COR-L47 (cell line): ENCODE results near the gene ERO1A.
"Not testable (repeated sequence)": the region's sequence is repeated elsewhere in the genome, so short reads cannot be mapped to it uniquely, and the experiment has no call there.

Experiments
- DNase-seq: peaks from one replicate; lab custom pipeline; 2025; lab: John Stamatoyannopoulos, UW

Gene ERO1A, protein sequence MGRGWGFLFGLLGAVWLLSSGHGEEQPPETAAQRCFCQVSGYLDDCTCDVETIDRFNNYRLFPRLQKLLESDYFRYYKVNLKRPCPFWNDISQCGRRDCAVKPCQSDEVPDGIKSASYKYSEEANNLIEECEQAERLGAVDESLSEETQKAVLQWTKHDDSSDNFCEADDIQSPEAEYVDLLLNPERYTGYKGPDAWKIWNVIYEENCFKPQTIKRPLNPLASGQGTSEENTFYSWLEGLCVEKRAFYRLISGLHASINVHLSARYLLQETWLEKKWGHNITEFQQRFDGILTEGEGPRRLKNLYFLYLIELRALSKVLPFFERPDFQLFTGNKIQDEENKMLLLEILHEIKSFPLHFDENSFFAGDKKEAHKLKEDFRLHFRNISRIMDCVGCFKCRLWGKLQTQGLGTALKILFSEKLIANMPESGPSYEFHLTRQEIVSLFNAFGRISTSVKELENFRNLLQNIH

DNA sequence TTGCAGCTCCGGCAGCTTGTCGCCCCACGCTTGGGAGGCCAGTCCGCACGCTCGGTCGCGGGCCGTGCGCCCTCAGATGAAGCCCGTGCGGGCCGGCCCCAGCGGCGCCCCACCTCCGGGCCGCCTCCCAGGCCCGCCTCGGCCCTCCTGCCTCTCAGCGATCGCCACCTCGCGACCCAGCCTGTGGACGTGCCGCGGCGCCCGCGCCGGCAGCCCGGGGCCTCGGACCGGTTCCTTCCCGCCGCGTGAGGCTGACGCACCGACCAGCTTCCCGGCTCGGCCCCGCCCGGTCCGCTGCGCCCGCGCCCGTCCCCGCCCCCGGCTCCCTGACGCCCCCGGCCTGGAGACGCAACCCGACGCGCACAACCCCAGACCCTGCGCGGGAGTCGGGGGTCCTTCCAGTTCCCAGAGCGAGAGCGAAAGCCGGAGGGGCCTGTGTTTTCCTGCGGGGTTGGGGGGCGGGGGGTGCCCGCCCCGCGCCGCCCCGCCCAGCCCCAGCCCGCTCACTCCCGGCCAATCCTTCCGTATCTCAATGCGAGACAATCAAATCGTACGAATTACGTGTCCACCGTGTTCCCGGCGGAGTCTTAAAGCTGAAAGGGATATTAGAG lies at the start of gene ERO1A:
Gene ERO1A (minus strand): TSS at position 78 of the 611 bp plus-strand sequence. CDS start 77 bp downstream, at position 1.
- peak; percentile 74 for DNase-seq

DNA sequence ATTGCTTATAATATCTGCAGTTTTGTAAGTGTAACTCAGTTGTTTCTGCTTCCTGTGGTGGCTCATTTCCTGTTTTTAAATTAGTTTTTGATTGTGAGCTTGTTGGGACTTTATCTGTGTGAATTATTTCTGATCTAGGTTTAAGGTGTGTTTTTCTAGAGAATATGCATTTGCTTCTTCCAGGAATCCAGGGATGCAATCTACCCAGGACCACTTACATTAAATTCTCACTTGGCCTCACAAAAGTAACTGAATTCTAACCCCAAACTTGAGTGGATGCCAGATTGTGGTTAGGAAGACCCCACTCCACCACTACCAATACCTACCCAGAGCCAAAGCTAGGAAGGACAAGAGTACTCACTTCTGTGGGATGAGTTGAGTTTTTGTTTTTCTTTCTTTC lies 46.5 kb upstream of the ERO1A start:
- DNase-seq = no peak

DNA sequence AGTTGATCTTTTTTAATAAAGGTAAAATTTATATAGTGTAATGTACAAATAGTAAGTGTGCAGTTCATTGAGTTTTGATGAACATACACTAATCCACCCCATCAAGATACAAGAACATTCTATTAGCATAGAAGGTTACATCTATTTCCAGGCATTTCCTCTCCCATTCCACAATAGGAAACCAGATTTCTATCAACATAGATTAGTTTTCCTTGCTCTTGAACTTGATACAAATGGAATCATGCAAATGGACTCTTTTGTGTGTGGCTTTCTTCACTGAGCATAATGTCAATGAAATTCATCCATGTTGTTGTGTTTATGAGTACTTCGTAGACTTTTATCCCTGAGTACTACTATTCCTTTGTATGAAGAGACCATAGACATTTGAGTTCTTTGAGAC lies 45.4 kb upstream of the ERO1A start:
- DNase-seq = no peak

DNA sequence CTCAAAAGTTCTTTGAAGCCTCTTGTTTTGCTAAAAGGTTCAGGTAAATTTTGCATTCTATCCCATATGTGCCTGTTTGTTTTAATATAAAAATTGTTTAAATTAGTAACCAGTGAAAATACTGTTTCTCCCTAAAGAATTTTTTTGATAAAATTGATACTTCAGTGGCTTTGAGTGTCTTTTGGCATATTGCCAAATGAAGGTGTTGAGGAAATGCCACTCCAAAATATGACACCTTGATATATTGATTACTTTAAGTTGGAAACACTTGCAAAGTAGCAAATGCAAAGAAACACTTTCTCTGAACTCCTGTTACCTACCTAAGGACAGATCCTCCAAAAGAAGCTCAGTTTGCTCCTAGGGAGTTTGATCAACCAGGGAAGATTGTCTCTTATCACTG lies 43.1 kb upstream of the ERO1A start:
- DNase-seq = no peak

DNA sequence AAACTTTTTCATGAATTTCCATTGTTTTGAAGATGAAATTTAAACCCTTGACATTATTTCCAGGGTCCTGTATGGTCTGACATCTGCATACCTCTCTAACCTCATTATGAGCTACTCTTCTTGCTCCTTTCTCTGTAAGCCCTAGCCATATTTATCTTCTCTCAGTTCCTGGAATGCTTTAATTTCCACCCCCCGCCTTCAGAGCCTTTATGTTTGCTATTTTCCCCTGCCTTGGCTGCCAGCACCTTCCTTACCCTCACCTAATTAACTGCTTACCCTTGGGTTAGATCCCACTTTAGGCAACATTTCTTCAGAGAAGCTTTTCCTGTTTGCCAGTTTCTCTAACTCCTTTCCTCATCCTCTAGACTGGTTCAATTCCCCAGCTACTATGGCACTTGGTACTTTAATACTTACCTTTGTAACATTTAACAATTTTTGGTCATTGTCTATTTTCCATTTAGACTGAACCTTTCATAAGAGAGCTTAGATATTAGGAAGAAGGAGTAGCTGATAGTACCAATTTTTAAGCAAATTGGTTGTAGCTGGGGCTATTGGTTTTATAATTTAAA lies 40.6 kb upstream of the ERO1A start:
- no peak for DNase-seq

DNA sequence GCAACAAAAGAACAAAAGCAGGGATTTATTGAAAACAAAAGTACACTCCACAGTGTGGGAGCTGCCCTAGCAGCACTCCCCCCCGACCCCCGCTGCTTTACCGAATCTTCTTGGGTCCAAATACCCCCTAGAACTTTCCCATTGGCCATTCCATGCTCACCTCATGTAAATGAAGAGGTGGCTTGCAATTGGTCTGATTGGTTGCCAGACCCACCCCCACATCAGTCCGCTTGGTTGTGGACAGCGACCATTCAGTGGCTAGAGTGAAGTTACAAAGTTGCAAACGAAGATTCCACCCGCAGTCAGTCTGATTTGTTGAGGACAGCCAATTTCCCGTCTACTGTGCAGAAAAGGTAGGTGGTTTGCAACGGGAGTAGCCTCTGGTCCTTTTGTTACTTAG lies 38.5 kb upstream of the ERO1A start:
- no peak for DNase-seq

DNA sequence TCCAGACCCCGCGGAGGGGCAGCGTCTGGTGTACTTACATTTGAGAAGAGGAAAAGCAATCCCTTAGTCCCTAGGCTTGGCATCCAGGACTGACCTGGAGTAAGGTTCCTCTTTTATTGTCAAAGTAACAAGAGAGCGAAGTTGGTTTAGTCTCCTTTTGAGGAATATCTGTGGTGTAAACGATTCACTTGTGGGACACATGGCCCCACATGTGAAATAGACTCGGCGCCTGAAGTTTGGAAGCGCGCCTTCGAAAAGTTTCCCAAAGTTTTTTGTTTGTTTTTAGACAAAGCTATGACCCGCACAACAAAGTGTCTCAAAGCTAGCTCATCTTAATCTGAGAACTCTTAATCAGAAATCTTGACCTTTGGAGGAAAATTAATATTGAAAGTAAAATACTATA lies 35.4 kb upstream of the ERO1A start:
- DNase-seq = no peak

DNA sequence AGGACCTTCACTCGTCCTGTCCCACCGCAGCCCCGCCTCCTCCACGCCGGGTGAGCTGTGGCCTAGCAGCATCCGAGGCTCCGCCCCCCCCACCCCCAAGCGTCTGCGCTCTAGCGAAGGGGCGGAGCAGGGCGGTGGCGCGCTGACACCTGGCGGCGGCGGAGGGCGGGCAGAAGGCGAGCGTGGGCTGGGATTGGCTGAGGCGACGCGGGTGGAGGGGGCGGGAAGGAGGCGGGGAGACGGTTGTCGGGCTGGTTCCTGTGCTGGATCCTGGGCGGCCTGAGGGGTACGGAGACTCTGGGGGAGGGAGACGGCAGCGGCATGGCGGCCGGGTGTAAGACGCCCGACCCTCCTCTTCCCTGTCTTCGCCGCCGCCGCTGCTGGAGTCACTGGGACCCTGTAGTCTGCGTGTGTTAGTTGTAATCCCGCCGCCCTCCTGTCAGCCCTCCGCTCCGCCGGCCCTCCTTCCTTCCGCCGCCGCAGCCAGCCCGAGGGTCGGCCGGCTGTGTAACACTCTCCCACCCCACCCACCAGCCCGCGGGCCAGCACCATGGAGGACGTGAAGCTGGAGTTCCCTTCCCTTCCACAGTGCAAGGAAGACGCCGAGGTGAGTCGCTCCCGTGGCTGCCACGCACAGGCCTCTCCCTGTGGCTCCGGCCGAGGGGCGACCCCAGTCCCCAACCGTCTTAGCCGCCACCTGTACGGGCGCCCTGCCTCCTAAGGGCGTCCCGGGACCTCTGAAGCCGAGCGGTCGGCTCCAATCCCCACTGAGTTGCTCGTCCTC lies 34.8 kb upstream of the ERO1A start, which contains the start of gene STYX:
Gene STYX (plus strand): TSS at position 242 of the 784 bp plus-strand sequence. CDS start 309 bp downstream, at position 551.
- peak; percentile 98 for DNase-seq

DNA sequence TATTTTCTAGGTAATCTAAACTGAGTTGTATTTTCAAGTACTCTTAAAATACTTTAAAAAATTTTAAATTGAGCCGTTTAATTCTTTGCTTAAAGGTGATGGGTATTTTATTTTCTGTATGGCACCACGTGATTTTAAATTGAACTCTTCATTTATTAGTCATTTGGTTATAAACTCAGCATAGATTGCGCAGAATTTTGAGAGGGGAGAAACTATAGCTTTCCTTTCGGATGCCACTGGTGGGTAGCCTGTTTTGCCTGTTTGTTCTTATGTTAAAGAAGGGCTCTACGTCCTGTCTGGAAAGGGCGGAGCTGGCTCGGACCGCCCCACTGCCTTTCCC lies 34.2 kb upstream of the ERO1A start:
- DNase-seq = no peak

DNA sequence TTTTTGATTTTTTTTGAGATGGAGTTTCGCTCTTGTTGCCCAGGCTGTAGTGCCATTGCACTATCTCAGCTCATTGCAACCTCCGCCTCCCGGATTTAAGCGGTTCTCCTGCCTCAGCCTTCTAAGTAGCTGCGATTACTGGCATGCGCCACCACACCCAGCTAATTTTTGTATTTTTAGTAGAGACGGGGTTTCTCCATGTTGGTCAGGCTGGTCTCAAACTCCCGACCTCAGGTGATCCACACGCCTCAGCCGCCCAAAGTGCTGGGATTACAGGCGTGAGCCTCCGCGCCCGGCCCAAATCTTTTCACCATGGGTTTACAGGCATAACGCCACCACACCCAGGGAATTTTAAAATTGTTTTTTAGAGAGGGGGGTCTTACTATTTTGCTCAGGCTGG lies 33.7 kb upstream of the ERO1A start:
- DNase-seq = not testable (repeated sequence)

DNA sequence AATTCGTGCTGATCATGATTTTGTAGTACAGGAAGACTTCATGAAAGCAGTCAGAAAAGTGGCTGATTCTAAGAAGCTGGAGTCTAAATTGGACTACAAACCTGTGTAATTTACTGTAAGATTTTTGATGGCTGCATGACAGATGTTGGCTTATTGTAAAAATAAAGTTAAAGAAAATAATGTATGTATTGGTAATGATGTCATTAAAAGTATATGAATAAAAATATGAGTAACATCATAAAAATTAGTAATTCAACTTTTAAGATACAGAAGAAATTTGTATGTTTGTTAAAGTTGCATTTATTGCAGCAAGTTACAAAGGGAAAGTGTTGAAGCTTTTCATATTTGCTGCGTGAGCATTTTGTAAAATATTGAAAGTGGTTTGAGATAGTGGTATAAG lies 32.2 kb upstream of the ERO1A start:
- DNase-seq = not testable (repeated sequence)

DNA sequence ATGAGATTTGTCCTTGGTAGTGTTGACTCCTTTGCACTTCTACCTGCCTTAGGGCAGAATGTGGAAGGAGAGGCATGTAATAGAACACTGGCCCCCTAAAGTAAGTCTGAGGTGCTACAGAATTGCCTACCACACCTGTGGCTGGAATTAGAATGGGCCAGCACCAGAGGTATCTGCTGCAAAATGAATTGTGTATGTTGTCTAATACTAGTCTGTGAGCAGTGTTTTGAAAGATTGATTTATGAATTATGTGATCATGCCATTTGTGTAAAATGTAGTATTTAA lies 28.9 kb upstream of the ERO1A start:
- no peak for DNase-seq

DNA sequence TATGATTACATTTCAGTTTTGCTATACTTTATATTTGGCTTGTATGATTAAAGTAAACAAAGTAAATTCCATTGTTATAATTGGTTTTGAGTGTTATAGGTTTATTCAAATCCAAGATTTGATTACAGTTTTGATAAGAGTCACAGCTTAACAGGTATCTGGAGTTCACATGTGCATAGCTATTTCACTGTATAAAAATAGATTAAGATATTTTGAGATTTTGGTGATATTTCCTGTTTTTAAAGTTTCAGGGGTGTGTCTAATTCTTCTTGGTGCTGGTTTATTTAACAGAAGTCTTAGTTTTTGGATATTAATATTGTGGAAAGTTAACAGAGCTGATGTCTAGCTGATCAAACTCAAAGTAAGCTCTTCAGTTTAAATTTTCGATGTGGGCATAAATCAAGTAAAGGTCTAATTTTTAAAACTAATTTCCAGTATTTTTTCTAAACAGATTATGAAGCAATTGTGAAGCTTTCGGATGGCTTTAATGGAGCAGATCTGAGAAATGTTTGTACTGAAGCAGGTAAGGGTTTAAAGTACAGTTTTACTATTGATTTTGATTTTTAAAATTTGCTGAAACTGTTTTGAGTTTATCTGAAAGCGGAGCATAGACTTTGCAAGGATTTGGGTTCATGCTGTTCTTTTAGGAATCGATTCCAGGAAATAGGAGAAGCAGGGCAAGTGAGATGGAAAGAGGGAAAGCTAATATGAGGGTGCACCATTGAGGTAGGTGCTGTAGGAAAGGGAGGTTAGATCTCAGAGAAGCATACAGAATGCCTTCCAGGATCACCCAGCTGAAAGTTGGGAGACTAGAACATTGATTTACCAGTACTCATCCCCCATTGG lies 28.4 kb upstream of the ERO1A start:
- no peak for DNase-seq

DNA sequence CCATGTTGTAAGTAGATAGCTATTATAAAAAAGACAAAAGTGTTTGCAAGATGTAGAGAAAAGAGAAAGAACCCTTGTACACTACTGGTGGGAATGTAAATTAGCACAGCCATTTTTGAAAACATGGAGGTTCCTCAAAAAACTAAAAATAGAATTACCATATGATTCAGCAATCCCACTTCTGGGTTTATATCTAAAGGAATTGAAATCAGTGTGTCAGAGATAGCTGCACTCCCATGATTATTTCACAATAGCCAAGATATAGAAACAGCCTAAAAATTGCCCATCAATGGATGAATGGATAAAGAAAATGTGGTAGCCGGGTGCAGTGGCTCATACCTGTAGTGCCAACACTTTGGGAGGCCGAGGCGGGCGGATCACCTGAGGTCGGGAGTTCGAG lies 20.8 kb upstream of the ERO1A start:
- DNase-seq = no peak

DNA sequence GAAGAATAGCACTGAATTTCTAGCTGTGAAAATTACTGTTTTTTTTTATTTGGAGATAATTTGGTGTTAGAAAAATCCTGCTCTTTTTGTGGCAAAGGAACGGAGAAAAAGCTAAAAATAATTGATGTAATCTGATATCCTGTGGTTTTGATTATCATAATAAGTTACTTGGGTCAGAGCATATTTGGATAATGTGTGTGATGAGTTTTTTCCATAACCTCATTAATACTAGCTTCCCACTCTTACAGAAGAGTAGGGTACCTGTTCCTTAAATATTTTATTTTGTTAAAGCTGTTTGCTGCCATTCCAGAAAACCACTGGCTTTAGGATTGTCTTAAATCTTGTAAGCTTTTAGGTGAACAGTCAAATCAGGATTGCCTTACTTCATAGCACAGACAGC lies 16.3 kb upstream of the ERO1A start:
- DNase-seq = no peak

DNA sequence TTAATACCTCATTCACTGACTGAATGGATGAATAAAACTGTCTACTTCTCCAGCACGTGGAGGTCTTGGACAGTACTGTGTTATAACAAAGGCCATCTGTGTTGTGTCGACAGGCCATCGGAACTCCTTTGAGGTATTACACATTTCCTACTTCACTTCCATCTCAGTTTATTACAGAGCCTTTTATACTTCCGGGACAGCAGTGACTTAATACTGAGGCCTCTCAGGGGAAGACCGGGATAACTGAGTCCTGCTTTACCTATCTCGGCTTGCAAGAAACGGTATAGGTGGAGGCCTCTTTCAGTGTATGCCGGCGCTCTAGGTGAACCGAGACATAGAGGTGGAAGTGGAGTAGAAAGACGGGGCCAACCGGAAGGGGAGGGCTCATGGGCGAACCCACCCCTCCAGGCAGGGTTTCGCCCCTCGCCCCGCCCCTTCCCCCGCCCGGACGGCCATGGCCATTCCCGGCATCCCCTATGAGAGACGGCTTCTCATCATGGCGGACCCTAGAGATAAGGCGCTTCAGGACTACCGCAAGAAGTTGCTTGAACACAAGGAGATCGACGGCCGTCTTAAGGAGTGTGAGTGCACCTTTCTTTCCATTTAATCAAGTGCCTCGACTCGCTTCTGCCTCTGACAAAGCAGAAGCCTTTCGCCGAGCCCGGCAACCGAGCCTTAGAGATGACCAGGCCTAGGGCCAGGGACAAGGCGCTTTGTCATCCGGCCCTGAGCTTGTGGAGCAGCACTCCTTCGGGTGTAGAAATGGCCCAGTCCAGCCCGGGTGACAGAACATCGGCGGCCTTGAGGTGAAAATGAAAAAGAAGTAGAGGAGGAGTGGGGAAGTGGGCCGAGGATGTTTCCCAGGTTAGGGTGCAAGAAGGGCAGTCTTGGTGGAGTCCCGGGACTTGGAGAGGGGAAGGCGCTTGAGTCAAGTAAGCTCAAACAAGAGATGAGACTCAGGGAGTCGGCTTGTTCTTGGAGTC lies 11.7 kb upstream of the ERO1A start, which contains the start of gene PSMC6:
Gene PSMC6 (plus strand): TSS at position 477 of the 983 bp plus-strand sequence. CDS start 20 bp downstream, at position 497.
- peak; percentile 86 for DNase-seq

DNA sequence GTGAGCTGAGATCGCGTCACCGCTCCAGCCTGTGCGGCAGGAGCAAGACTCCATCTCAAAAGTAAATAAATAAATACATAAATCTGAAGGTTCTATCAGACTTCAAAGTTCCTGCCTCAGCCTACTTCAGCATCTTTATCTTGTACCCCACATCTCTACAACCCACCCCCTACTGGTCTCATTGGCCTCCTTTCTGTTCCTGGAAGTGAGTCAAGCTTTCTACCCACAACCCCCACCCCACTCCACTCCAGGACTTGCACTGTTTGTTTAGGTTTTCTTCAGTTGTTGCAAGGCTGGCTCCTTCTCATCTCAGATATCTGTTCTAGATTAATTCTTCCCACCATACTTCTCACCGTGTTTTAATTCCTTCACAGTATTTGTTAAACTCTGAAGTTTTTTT lies 10.9 kb upstream of the ERO1A start:
- no peak for DNase-seq

DNA sequence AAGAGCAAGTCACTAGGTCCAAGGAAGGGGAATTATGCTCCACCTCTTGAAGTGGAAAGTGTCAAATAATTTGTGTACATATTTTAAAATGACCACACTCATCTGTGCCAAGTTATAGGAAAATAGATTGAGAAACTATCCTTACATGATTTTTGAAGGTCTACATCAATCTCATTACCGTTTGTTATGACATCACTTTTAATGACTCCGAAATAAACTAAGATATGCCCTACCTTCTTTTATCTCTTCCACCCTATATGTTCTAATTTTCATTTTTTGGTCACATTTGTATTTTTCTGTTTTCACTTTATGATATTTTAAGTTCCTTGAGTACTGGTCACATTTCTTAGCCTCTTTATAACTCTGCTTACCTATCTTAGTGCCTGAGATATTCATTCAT lies 8.3 kb upstream of the ERO1A start:
- DNase-seq = no peak

DNA sequence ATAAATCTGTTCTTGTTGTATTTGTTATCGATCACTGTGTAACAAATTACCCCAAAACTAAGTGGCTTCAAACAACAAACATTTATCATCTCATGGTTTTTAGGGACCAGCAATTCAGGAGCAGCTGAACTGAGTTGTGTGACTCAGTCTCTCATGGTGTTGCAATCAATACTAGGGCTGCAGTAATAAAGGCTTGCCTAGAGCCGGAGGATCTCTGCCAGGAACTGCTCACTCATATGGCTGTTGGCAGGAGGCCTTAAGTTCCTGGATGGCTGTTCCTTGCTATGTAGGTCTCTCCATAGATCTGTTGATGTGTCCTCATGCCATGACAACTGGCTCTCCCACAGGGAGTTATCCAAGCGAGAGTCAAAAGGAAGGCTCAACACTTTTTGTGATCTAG lies 7.9 kb upstream of the ERO1A start:
- DNase-seq = no peak

DNA sequence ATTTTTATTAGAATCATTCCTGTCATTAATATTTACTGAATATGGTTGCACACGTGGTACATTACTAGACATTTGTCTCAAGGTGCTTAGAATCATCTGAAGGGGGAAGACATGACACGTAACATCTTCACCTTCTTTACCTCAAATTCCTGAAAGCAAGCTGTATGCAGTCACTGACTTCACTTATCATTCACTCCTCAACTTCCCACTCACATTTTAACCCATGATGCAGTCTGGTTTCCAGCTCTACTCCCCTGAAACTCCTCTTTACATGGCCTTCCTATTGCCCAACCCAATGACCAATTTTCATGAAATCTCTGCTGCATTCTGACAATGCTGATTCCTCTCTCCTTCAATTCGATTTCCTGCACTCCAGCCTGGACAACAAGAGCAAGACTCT lies 5.9 kb upstream of the ERO1A start:
- DNase-seq = no peak
